Endothelial cell (in vitro differentiated cells): ENCODE results near the gene MRPS18A. TPM values are rescaled to one million over a fixed set of nuclear protein-coding genes. Genes with fewer than 3 reads are reported as not detected.

ENCODE experiments used
- DNase-seq: peaks from one replicate; pipeline ENCODE4 v3.0.0; 2021; ENCODE audit warnings: low spot score
- H3K27ac Mint-ChIP-seq: one replicate; pipeline ENCODE4 v1.8.0; 2021; ENCODE audit warnings: mixed read lengths, inconsistent platforms; ENCODE audit not compliant: unreplicated experiment
- H3K27me3 Mint-ChIP-seq: one replicate; pipeline ENCODE4 v1.8.0; 2021; ENCODE audit warnings: mild to moderate bottlenecking, moderate library complexity, mixed read lengths, inconsistent platforms; ENCODE audit not compliant: unreplicated experiment
- H3K36me3 Mint-ChIP-seq: one replicate; pipeline ENCODE4 v1.8.0; 2021; ENCODE audit warnings: mild to moderate bottlenecking, low read depth, mixed read lengths, inconsistent platforms; ENCODE audit not compliant: unreplicated experiment
- H3K4me1 Mint-ChIP-seq: one replicate; pipeline ENCODE4 v1.8.0; 2021; ENCODE audit warnings: mild to moderate bottlenecking, mixed read lengths, inconsistent platforms; ENCODE audit not compliant: unreplicated experiment
- H3K4me3 Mint-ChIP-seq: one replicate; pipeline ENCODE4 v1.8.0; 2021; ENCODE audit warnings: mild to moderate bottlenecking, mixed read lengths, inconsistent platforms; ENCODE audit not compliant: unreplicated experiment
- H3K9me3 Mint-ChIP-seq: one replicate; pipeline ENCODE4 v1.8.0; 2021; ENCODE audit warnings: mixed read lengths, inconsistent platforms; ENCODE audit not compliant: unreplicated experiment
- long read RNA-seq: library from polyadenylated mRNA; unstranded; transcript quantifications from one replicate; pipeline ENCODE4 v2.0.0, GENCODE V29; 2020; ENCODE audit not compliant: unreplicated experiment
- total RNA-seq: library from RNA; stranded (reverse); fragmentation: NEBNext Ultra II Directional; extraction: Animal tissue kit (Norgen Biotek cat#: 25700); gene quantifications from one replicate; pipeline ENCODE4 v1.2.1, GENCODE V29; 2021; ENCODE audit not compliant: unreplicated experiment
- TF ChIP-seq, protein P1 (sequence below): fragments of 200-600 bp; sonication (generic); IDR thresholded peaks from one replicate; pipeline ENCODE4 v1.5.0; 2021; ENCODE audit warnings: antibody characterized with exemption; ENCODE audit not compliant: unreplicated experiment

MRPS18A gene
- total RNA-seq: 45.5 TPM
- long read RNA-seq, transcript MRPS18A-202 (6 exons, 1,062 nt): major isoform, 38 of 44 reads
- long read RNA-seq, partial matches to known transcripts: 1 of 44 reads
- long read RNA-seq, other reads (novel, unspliced or antisense): 1 of 44 reads

DNA sequence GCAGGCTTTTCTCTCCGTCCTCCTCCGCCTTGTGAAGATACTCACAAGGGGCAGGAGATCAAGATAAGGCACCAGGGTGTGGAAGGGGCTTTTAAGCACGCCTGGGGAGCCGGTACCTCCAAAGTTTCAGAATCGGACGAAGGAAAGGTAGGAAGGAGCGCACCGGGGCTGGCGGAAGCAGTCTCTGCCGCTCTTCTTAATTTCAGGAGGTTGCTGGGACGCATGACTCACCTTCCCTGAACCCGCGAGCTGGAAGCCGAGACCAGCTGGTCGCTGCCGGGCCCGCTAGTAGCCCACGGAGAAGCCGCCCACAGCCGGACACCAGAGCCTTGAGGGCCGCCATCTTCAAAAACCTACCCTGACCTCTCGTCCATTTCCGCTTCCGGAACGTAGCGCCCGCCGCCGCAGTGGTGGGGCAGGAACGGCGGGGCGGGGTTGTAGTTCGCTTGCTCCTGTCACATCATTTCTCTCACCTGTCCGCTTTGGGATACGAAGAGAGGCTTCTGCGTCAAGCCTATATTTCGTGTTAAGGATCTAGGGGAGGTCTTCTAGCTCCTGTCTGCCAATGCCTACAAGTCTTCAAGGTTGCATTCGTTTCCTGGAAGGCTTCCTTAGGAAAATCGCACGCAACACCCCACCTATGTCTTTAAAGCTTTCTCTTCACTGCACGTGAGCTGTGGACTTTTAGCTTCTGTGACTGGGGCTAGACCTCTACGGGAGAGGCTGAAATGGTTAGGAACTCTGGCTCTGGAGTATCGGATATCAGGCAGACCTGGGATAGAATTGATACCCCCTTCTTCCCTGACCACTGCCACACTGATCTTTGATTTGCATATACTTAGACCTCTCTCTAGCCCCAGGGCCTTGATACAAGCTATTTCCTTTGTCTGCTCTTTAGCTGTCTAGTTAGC lies at the start of gene MRPS18A:
Gene MRPS18A (minus strand): TSS at position 355 of the 911 bp plus-strand sequence. CDS start 12 bp downstream, at position 343.
- Mint-ChIP-seq H3K27me3 (peaks cover 4% of the 10 kb centered on the region), H3K4me3 (peak within 1 kb of the TSS; percentile 96), H3K36me3 (no peaks in the 10 kb centered on the region), H3K9me3 (no peaks in the 10 kb centered on the region), H3K27ac (peak within 1 kb of the TSS; percentile 95), H3K4me1 (peaks cover 20% of the 10 kb centered on the region)
- peak; percentile 81 for DNase-seq
- TF ChIP-seq, protein P1, sequence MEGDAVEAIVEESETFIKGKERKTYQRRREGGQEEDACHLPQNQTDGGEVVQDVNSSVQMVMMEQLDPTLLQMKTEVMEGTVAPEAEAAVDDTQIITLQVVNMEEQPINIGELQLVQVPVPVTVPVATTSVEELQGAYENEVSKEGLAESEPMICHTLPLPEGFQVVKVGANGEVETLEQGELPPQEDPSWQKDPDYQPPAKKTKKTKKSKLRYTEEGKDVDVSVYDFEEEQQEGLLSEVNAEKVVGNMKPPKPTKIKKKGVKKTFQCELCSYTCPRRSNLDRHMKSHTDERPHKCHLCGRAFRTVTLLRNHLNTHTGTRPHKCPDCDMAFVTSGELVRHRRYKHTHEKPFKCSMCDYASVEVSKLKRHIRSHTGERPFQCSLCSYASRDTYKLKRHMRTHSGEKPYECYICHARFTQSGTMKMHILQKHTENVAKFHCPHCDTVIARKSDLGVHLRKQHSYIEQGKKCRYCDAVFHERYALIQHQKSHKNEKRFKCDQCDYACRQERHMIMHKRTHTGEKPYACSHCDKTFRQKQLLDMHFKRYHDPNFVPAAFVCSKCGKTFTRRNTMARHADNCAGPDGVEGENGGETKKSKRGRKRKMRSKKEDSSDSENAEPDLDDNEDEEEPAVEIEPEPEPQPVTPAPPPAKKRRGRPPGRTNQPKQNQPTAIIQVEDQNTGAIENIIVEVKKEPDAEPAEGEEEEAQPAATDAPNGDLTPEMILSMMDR: no peak

DNA sequence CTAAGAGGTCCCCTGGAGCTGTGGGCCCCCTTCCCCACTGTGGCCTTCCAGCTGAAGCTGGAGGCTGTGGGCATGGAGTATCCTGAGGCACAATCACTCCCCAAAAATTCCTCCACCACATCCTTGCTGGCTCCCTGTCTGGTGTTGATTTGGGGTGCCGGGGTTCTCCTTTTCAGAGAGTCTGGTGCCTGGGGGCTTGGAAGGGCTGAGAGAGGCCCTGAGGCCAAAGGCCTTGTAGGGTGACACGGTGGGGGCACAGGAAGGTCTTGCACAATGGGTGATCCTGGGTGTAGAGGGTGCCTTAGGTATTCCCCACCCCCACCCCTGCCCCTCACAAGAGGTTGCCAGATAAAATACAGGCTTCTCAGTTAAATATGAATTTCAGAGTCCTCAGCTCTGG lies 49.3 kb upstream of the MRPS18A start:
- TF ChIP-seq, protein P1: no peak
- H3K4me3 Mint-ChIP-seq: no peak overlapping the region
- H3K27me3 Mint-ChIP-seq: peaks cover 4% of the 10 kb centered on the region
- H3K4me1 Mint-ChIP-seq: peaks cover 3% of the 10 kb centered on the region
- DNase-seq: no peak
- peaks cover 3% of the 10 kb centered on the region for H3K36me3 Mint-ChIP-seq
- no peaks in the 10 kb centered on the region for H3K9me3 Mint-ChIP-seq
- H3K27ac Mint-ChIP-seq: no peak overlapping the region

DNA sequence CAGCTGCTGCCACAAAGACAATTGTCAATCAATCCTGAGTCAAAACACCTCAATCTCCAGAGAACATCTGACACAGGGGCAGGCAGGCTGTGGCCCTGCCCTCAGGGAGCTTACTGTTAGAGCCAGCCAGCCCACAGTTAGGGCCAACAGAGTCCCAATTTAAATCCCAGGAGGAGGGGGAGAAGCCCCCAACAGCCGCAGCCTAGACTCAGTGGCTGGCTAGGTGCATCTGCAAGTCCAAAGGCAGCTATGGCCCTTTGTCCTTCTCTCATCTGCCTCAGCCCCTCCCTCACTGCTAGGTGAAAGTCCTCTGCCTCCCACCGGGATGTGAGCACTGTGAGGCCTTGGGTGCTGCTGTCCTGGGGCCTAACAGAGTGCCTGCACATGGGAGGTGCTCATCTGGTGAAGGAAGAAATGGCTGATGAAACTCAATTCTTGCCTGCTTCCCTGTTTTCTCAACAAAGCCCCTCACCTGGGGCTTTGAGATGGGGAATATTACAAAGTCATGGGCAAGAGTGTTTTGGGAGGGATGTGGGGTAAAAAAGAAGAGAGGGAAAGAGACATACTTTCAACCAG lies 48.7 kb upstream of the MRPS18A start:
- peaks cover 3% of the 10 kb centered on the region for H3K4me1 Mint-ChIP-seq
- TF ChIP-seq, protein P1: no peak
- H3K27me3 Mint-ChIP-seq: peaks cover 4% of the 10 kb centered on the region
- H3K27ac Mint-ChIP-seq: no peak overlapping the region
- peaks cover 3% of the 10 kb centered on the region for H3K36me3 Mint-ChIP-seq
- no peak for DNase-seq
- H3K9me3 Mint-ChIP-seq: no peaks in the 10 kb centered on the region
- no peak overlapping the region for H3K4me3 Mint-ChIP-seq

DNA sequence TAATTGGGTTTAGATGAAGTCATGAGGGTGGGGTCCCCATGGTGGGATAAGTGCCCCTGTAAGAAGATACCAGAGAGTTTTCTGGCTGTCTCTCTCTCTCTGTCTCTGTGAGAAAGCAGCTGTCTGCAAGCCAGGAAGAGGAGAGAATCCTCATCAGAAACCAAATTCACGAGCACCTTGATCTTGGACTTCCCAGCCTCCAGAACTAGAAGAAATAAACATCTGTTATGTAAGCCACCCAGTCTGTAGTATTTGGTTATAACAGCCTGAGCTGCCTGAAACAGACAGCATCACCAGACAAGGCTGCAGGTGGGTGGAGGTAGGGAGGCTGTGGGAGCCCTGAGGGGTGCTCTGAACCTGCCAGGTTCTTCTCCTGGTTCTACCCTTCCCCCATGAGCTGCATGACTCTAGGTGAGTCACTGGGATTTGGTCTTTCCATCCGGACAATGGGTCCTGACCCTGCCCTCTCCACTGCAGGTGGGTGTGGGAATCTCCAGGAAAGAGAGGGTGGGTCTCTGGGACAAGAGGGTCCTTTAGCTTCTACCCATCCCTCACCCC lies 48.1 kb upstream of the MRPS18A start:
- no peaks in the 10 kb centered on the region for H3K9me3 Mint-ChIP-seq
- H3K4me3 Mint-ChIP-seq: no peak overlapping the region
- H3K36me3 Mint-ChIP-seq: peaks cover 3% of the 10 kb centered on the region
- H3K27ac Mint-ChIP-seq: no peak overlapping the region
- peaks cover 3% of the 10 kb centered on the region for H3K4me1 Mint-ChIP-seq
- TF ChIP-seq, protein P1: no peak
- DNase-seq: no peak
- peaks cover 4% of the 10 kb centered on the region for H3K27me3 Mint-ChIP-seq
